Esophagus muscularis mucosa (tissue), 4 donors: Measurements from ENCODE around the gene MEF2C.

ENCODE experiments used
- EP300 ChIP-seq: sonication (generic); formaldehyde crosslinking; IDR thresholded peaks from one replicate; pipeline ENCODE4 v1.6.1; 2017; ENCODE audit warnings: antibody characterized with exemption
- POLR2A ChIP-seq: fragments of 450-650 bp; IDR thresholded peaks from one replicate; pipeline ENCODE4 v1.6.1; 2017; ENCODE audit warnings: antibody characterized with exemption, moderate library complexity, mild to moderate bottlenecking, low read depth
- TF ChIP-seq, protein P1 (sequence below), 3 experiments: fragments of 200-600 bp in 2 of 3; fragments of 450-650 bp in 1 of 3; sonication (generic) in 2 of 3; IDR thresholded peaks; one replicate each; pipeline ENCODE4 v1.5.1; 2017 to 2019; ENCODE audit warnings: antibody characterized with exemption in 3 of 3, mild to moderate bottlenecking in 2 of 3, moderate library complexity in 1 of 3

- TF ChIP-seq, protein P1, sequence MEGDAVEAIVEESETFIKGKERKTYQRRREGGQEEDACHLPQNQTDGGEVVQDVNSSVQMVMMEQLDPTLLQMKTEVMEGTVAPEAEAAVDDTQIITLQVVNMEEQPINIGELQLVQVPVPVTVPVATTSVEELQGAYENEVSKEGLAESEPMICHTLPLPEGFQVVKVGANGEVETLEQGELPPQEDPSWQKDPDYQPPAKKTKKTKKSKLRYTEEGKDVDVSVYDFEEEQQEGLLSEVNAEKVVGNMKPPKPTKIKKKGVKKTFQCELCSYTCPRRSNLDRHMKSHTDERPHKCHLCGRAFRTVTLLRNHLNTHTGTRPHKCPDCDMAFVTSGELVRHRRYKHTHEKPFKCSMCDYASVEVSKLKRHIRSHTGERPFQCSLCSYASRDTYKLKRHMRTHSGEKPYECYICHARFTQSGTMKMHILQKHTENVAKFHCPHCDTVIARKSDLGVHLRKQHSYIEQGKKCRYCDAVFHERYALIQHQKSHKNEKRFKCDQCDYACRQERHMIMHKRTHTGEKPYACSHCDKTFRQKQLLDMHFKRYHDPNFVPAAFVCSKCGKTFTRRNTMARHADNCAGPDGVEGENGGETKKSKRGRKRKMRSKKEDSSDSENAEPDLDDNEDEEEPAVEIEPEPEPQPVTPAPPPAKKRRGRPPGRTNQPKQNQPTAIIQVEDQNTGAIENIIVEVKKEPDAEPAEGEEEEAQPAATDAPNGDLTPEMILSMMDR (IDR thresholded peaks at IDR 0.05) = no peak
- TF ChIP-seq EP300 = no peak
- TF ChIP-seq POLR2A = no peak
Measured at GRCh38 chr5:88695232-88695631, 187.8 kb downstream of the MEF2C start.
